ENCODE results near the gene XRCC2.

- no peak for TF ChIP-seq CTCF (IDR thresholded peaks at IDR 0.05; ENCODE audit: insufficient read depth, low read depth, low read length)
- no peak for TF ChIP-seq EZH2 (IDR thresholded peaks at IDR 0.05; ENCODE audit: insufficient read depth, low read length)
Measured at GRCh38 chr7:152666078-152666477, 9.9 kb downstream of the XRCC2 start.

Measured in astrocyte (in vitro differentiated cells and primary cell).